ENCODE measurements around the gene IL13RA2. TPM values are rescaled to one million over a fixed set of nuclear protein-coding genes. Genes with fewer than 3 reads are reported as not detected.
A peak's percentile ranks its signal among the peaks of the same experiment; 100 is the strongest.

Gene IL13RA2
- total and polyA plus RNA-seq, 2 of the 4 experiments (the other 2 are of a cell fraction): under 0.01 to 0.14 TPM

DNA sequence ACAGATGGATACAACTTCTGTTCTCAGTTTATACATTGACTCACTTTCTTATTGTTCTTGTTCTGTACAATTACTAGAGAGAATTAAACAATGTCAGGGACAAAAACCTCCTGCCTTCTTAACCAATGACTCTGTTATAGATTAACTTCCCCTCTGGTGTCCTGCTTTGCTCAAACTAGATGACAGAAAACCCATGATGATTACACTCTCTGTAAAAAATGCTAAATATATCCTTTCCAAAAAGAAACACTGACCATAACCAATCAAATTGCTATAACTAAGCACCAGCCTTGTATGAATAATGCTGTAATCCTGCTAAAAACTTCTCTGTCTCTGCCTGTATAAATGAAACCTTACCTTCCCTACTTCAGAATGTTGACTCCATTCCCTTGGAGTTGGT is 29.8 kb upstream of the IL13RA2 start:
- peak; percentile 94 for ATAC-seq (ENCODE audit: low read depth)
- no peak overlapping the region for H3K23ac ChIP-seq (ENCODE audit: low read depth, low read length)
- H3K4me2 ChIP-seq (ENCODE audit: low read depth, low read length): peak overlapping the region; percentile 17; the same call in 1 of the 2 replicates
- H3K18ac ChIP-seq (ENCODE audit: low read depth, low read length): peak overlapping the region; percentile 75; the same call in 1 of the 2 replicates
- no peak overlapping the region for H3K9ac ChIP-seq (ENCODE audit: low read depth, low read length)
- no peak overlapping the region for H3K14ac ChIP-seq (replicated peaks; ENCODE audit: low read depth, low read length)
- no peak overlapping the region for H3K56ac ChIP-seq (ENCODE audit: extremely low read depth, insufficient read depth, low read length)
- no peak overlapping the region for H2AK5ac ChIP-seq (ENCODE audit: low read depth, low read length)
- no peaks in the 10 kb centered on the region for H4K20me1 ChIP-seq (ENCODE audit: insufficient read depth, low read length)
- intact Hi-C loops (cut with micrococcal nuclease): no loop called here
- no peak overlapping the region for H2BK15ac ChIP-seq (ENCODE audit: low read depth, low read length)
- no peaks in the 10 kb centered on the region for H3K79me1 ChIP-seq (ENCODE audit: low read depth in 1 of 2, low read length in 2 of 2)
- ChIA-PET CTCF (no interaction called here), POLR2A (ENCODE audit: unreplicated experiment) (no interaction called here)
- in situ Hi-C loops (cut with MboI; ENCODE audit: low sequenced_read_pairs): no loop called here
- TF ChIP-seq FOS (IDR thresholded peaks at IDR 0.05; ENCODE audit: low read depth, low read length) (no peak), MXI1 (IDR thresholded peaks at IDR 0.05; ENCODE audit: borderline replicate concordance, low read depth, low read length) (no peak)
- H3K9me1 ChIP-seq (ENCODE audit: insufficient read depth, low read length): no peaks in the 10 kb centered on the region
- no TSS peak for BruUV-seq (replicated peaks)
- no peak overlapping the region for H3K27ac ChIP-seq (ENCODE audit: insufficient read depth, low read length)
- peak; percentile 49 for DNase-seq
- H2BK5ac ChIP-seq (ENCODE audit: low read depth, low read length, poor library complexity, severe bottlenecking): peak overlapping the region; percentile 69
- no peak overlapping the region for H2BK20ac ChIP-seq (ENCODE audit: low read depth, low read length)
- H4K5ac ChIP-seq (ENCODE audit: low read depth, low read length): no peak overlapping the region
- no peak overlapping the region for H2AFZ ChIP-seq (replicated peaks; ENCODE audit: low read length, poor library complexity)
- H3K4ac ChIP-seq (ENCODE audit: low read depth, low read length): no peak overlapping the region
- peak overlapping the region; percentile 40; the same call in 1 of the 2 replicates for H2BK120ac ChIP-seq (ENCODE audit: low read depth, low read length)
- no peaks in the 10 kb centered on the region for H3K4me1 ChIP-seq (ENCODE audit: control insufficient read depth, insufficient read depth, low read length)
- no peaks in the 10 kb centered on the region for H3K9me3 ChIP-seq (ENCODE audit: control insufficient read depth, insufficient read depth, low read length)
- no peak overlapping the region for H3K4me3 ChIP-seq (ENCODE audit: insufficient read depth, low read depth, low read length)
- no peak overlapping the region for H2AK9ac ChIP-seq (replicated peaks; ENCODE audit: low read depth, low read length, poor library complexity)
- dilution Hi-C loops (cut with HindIII; ENCODE audit: low sequenced_read_pairs, unreplicated experiment): no loop called here
- H4K8ac ChIP-seq (ENCODE audit: low read depth in 2 of 2, low read length in 2 of 2): no peak overlapping the region
- no peak overlapping the region for H4K91ac ChIP-seq (ENCODE audit: insufficient read depth, low read depth, low read length)
- no peaks in the 10 kb centered on the region for H3K36me3 ChIP-seq (ENCODE audit: control insufficient read depth, insufficient read depth, low read length)
- H3K27me3 ChIP-seq (ENCODE audit: control insufficient read depth, insufficient read depth, low read length): no peaks in the 10 kb centered on the region; the same call in 1 of the 2 replicates
